Calu3 (cell line): ENCODE measurements around the gene POLD2. TPM values are rescaled to one million over a fixed set of nuclear protein-coding genes. Genes with fewer than 3 reads are reported as not detected.

Experiments used
- BruUV-seq: library from RNA; stranded (reverse); fragments of 400-500 nt; replicated peaks from 2 replicates; lab custom pipeline; 2021; lab: Mats Ljungman, UMichigan
- CTCF ChIA-PET: fragments of 300-600 bp; sonication (Branson Sonifier 250); formaldehyde crosslinking; loops from one replicate; lab custom pipeline; 2022; ENCODE audit warnings: antibody characterized with exemption; lab: Charles Lee
- DNase-seq: peaks from one replicate; pipeline ENCODE4 v3.0.0; 2022
- H3K27ac Mint-ChIP-seq: one replicate; pipeline ENCODE4 v1.8.0; 2022; ENCODE audit warnings: mixed read lengths; ENCODE audit not compliant: unreplicated experiment
- H3K27me3 Mint-ChIP-seq: one replicate; pipeline ENCODE4 v1.8.0; 2022; ENCODE audit warnings: mixed read lengths; ENCODE audit not compliant: unreplicated experiment
- H3K36me3 Mint-ChIP-seq: one replicate; pipeline ENCODE4 v1.8.0; 2022; ENCODE audit warnings: mild to moderate bottlenecking, moderate library complexity, mixed read lengths; ENCODE audit not compliant: insufficient read depth, unreplicated experiment
- H3K4me1 Mint-ChIP-seq: one replicate; pipeline ENCODE4 v1.8.0; 2022; ENCODE audit warnings: mild to moderate bottlenecking, low read depth, mixed read lengths; ENCODE audit not compliant: unreplicated experiment
- H3K4me3 Mint-ChIP-seq: one replicate; pipeline ENCODE4 v1.8.0; 2022; ENCODE audit warnings: mild to moderate bottlenecking, low read depth, moderate library complexity, mixed read lengths; ENCODE audit not compliant: unreplicated experiment
- H3K9me3 Mint-ChIP-seq: one replicate; pipeline ENCODE4 v1.8.0; 2022; ENCODE audit warnings: low read depth, mixed read lengths; ENCODE audit not compliant: unreplicated experiment
- CTCF ChIP-seq: fragments of 200-600 bp; IDR thresholded peaks from one replicate; pipeline ENCODE4 v1.8.0; 2022; ENCODE audit warnings: antibody characterized with exemption; ENCODE audit not compliant: unreplicated experiment
- intact Hi-C: fragments of 100-400 bp; cut with micrococcal nuclease; formaldehyde crosslinking; loops from one replicate; pipeline ENCODE4 v1.10.0; 2022; ENCODE audit not compliant: unreplicated experiment
- total RNA-seq: library from RNA; stranded (reverse); gene quantifications from 2 replicates; pipeline ENCODE4 v1.2.3, GENCODE V29; 2022

The POLD2 gene
- total RNA-seq, 1 experiment from 2014 or later: 237 TPM

DNA sequence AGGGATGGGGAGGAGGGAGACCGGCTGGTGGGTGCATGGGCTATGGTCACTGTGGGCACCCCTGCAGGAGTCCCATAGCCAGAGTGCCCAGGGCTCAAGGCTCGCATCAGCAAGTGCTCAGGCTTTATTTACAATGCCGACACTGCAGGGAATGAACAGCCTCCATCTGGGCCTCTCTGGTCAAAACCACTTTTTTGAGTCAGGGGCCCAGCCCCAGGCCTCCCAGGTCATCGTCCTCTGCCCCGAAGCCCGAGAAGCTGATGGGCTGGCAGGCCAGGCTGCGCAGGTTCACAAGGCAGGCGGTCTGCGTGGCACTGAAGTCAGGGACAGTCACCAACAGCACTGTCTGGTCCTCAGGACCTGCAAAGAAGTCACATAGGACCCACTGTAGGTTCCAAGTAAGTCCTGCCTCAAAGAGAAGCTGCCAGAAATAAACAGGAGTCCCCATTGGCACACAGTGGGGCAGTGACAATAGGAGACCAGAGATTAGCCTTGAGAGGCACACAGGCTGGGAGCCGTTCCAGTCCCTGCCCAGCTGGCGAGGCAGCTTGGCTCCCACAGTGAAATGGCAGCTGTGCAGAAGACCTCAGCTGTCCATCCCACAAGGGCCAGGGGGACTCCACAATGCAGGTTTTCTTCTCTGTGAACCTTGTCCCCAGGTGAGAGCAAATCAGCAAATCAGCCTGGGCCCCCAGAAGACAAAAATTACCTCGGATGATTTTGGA, 8.6 kb downstream of the POLD2 start:
- CTCF ChIA-PET: no interaction called here
- intact Hi-C loops: no loop called here
- BruUV-seq: no TSS peak
- TF ChIP-seq CTCF: no peak
- Mint-ChIP-seq H3K36me3 (peaks cover 50% of the 10 kb centered on the region), H3K4me1 (no peaks in the 10 kb centered on the region), H3K27me3 (peaks cover 29% of the 10 kb centered on the region), H3K9me3 (no peaks in the 10 kb centered on the region), H3K4me3 (no peak overlapping the region), H3K27ac (no peak overlapping the region)
- DNase-seq: no peak

DNA sequence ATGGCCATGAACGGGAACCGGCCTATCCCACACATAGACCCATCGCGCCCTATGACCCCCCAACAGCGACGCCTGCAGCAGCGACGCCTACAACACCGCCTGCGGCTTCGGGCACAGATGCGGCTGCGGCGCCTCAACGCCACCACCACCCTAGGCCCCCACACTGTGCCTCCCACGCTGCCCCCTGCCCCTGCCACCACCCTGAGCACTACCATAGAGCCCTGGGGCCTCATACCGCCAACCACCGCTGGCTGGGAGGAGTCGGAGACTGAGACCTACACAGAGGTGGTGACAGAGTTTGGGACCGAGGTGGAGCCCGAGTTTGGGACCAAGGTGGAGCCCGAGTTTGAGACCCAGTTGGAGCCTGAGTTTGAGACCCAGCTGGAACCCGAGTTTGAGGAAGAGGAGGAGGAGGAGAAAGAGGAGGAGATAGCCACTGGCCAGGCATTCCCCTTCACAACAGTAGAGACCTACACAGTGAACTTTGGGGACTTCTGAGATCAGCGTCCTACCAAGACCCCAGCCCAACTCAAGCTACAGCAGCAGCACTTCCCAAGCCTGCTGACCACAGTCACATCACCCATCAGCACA, 9.5 kb downstream of the POLD2 start:
- intact Hi-C loops: no loop called here
- peaks cover 35% of the 10 kb centered on the region for H3K27me3 Mint-ChIP-seq
- H3K9me3 Mint-ChIP-seq: no peaks in the 10 kb centered on the region
- TF ChIP-seq CTCF: no peak
- H3K36me3 Mint-ChIP-seq: peaks cover 50% of the 10 kb centered on the region
- no peak for DNase-seq
- CTCF ChIA-PET: no interaction called here
- H3K27ac Mint-ChIP-seq: no peak overlapping the region
- no TSS peak for BruUV-seq
- H3K4me3 Mint-ChIP-seq: no peak overlapping the region
- H3K4me1 Mint-ChIP-seq: no peaks in the 10 kb centered on the region

- peaks cover 50% of the 10 kb centered on the region for H3K36me3 Mint-ChIP-seq
- BruUV-seq: no TSS peak
- TF ChIP-seq CTCF: no peak
- no peak for DNase-seq
- no peaks in the 10 kb centered on the region for H3K9me3 Mint-ChIP-seq
- peaks cover 42% of the 10 kb centered on the region for H3K27me3 Mint-ChIP-seq
- no peaks in the 10 kb centered on the region for H3K4me1 Mint-ChIP-seq
- intact Hi-C loops: no loop called here
- peak overlapping the region; percentile 65 for H3K4me3 Mint-ChIP-seq
- CTCF ChIA-PET: interaction anchor here (1.5 kb wide), 1 partner anchor 41 kb away, joined by 4 read pairs; no protein-coding TSS in a partner anchor
- peak overlapping the region; percentile 27 for H3K27ac Mint-ChIP-seq
Measured at GRCh38 chr7:44112997-44113763, 10.2 kb downstream of the POLD2 start.

DNA sequence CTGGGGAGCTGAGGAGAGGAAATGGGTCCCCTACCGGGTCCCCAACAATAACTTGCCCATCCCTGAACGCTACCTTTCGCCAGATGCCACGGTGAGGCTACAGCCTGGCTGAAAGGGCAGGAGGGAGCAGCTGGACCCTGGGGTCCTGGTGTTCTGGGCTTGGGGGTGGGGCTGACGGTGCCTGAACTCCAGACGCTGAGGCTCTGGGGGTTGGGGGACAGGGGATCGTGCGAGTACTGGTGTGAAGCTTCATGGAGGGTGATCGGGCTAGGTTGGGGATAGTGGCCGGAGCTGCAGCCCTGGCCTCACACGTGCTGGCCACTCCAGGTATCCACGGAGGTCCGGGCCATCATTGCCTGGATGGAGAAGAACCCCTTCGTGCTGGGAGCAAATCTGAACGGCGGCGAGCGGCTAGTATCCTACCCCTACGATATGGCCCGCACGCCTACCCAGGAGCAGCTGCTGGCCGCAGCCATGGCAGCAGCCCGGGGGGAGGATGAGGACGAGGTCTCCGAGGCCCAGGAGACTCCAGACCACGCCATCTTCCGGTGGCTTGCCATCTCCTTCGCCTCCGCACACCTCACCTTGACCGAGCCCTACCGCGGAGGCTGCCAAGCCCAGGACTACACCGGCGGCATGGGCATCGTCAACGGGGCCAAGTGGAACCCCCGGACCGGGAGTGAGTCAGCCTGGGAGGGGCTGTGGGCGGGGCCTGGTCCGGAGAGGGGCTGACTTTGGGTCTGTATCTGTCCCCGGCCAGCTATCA, 10.9 kb downstream of the POLD2 start:
- intact Hi-C loops: no loop called here
- Mint-ChIP-seq H3K4me1 (no peaks in the 10 kb centered on the region), H3K9me3 (no peaks in the 10 kb centered on the region), H3K36me3 (peaks cover 48% of the 10 kb centered on the region), H3K27me3 (peaks cover 50% of the 10 kb centered on the region), H3K27ac (peak overlapping the region; percentile 27), H3K4me3 (peak overlapping the region; percentile 65)
- TF ChIP-seq CTCF: no peak
- BruUV-seq: no TSS peak
- DNase-seq: peak; percentile 67
- CTCF ChIA-PET: interaction anchor here (0.6 to 1.5 kb wide), 3 partner anchors 40 to 59 kb away, joined by 3 to 4 read pairs (median 3); no protein-coding TSS in a partner anchor
